Naive thymus-derived CD4-positive, alpha-beta T cell (primary cell): ENCODE measurements around the gene RGL3. TPM values are rescaled to one million over a fixed set of nuclear protein-coding genes. Genes with fewer than 3 reads are reported as not detected.

ENCODE experiments used
- ATAC-seq: fragments of 150-1000 bp; cut with Tn5 transposase; 2 replicates; pipeline ENCODE4 v1.10.0; 2021; ENCODE audit warnings: mild to moderate bottlenecking, moderate library complexity
- CTCF ChIA-PET: fragments of 350-600 bp; sonication (Branson Sonifier 250); formaldehyde crosslinking; loops from one replicate; lab custom pipeline; 2021; ENCODE audit warnings: antibody characterized with exemption; lab: Charles Lee
- POLR2A ChIA-PET: fragments of 350-600 bp; sonication (Branson Sonifier 250); formaldehyde crosslinking; loops from one replicate; lab custom pipeline; 2021; ENCODE audit warnings: antibody characterized with exemption, inconsistent platforms; lab: Charles Lee
- DNase-seq, 9 donors: peaks; one replicate each; pipeline versions ENCODE4 v3.0.0 to v3.0.0-alpha.2; 2020 to 2022; ENCODE audit warnings: mixed read lengths in 1 of 9
- H3K27ac ChIP-seq: one replicate; pipeline ENCODE4 v1.7.0; 2013; ENCODE audit warnings: mild to moderate bottlenecking, low read depth, low read length, moderate library complexity
- H3K27me3 ChIP-seq, 2 donors: one replicate each; pipeline ENCODE4 v1.7.0; 2013; ENCODE audit warnings: low read length in 2 of 2, mild to moderate bottlenecking in 2 of 2, moderate library complexity in 2 of 2; ENCODE audit not compliant: control insufficient read depth in 2 of 2, insufficient read depth in 2 of 2
- H3K36me3 ChIP-seq, 3 experiments: 1 replicate in 2 of 3; 2 replicates in 1 of 3; pipeline ENCODE4 v1.7.0; 2013; ENCODE audit warnings: low read length in 3 of 3, mild to moderate bottlenecking in 3 of 3, moderate library complexity in 1 of 3; ENCODE audit not compliant: insufficient read depth in 3 of 3, control insufficient read depth in 2 of 3
- H3K4me1 ChIP-seq, 2 donors: one replicate each; pipeline ENCODE4 v1.7.0; 2013; ENCODE audit warnings: low read length in 2 of 2, mild to moderate bottlenecking in 2 of 2, moderate library complexity in 1 of 2; ENCODE audit not compliant: control insufficient read depth in 2 of 2, insufficient read depth in 2 of 2
- H3K4me3 ChIP-seq: 2 replicates; pipeline ENCODE4 v1.7.0; 2013; ENCODE audit warnings: mild to moderate bottlenecking, low read length
- H3K9me3 ChIP-seq, 3 experiments: 1 replicate in 2 of 3; 2 replicates in 1 of 3; pipeline ENCODE4 v1.7.0; 2013; ENCODE audit warnings: low read length in 3 of 3; ENCODE audit not compliant: control insufficient read depth in 2 of 3
- H3K27ac Mint-ChIP-seq, 9 donors: one replicate each; pipeline ENCODE4 v1.8.0; 2020 to 2022; ENCODE audit warnings: mixed read lengths in 9 of 9, mild to moderate bottlenecking in 8 of 9, moderate library complexity in 5 of 9, inconsistent platforms in 2 of 9
- H3K27me3 Mint-ChIP-seq, 5 donors: one replicate each; pipeline ENCODE4 v1.8.0; 2021 to 2022; ENCODE audit warnings: mixed read lengths in 5 of 5, mild to moderate bottlenecking in 1 of 5
- H3K36me3 Mint-ChIP-seq, 5 donors: one replicate each; pipeline ENCODE4 v1.8.0; 2020 to 2022; ENCODE audit warnings: mixed read lengths in 5 of 5, mild to moderate bottlenecking in 3 of 5, inconsistent platforms in 1 of 5
- H3K4me1 Mint-ChIP-seq, 7 donors: one replicate each; pipeline ENCODE4 v1.8.0; 2020 to 2022; ENCODE audit warnings: mixed read lengths in 7 of 7, mild to moderate bottlenecking in 3 of 7, inconsistent platforms in 1 of 7
- H3K4me3 Mint-ChIP-seq, 10 donors: one replicate each; pipeline ENCODE4 v1.8.0; 2020 to 2022; ENCODE audit warnings: mild to moderate bottlenecking in 10 of 10, mixed read lengths in 10 of 10, moderate library complexity in 6 of 10, inconsistent platforms in 2 of 10
- H3K9me3 Mint-ChIP-seq, 11 donors: one replicate each; pipeline ENCODE4 v1.8.0; 2020 to 2022; ENCODE audit warnings: mixed read lengths in 11 of 11, mild to moderate bottlenecking in 4 of 11, inconsistent platforms in 1 of 11, moderate library complexity in 1 of 11
- intact Hi-C, 2 donors: fragments of 100-400 bp; cut with micrococcal nuclease; formaldehyde crosslinking; loops; one replicate each; pipeline ENCODE4 v1.15.1; 2023
- polyA plus RNA-seq, 2 donors: library from polyadenylated mRNA; unstranded; fragments of 300-500 nt; fragmentation: Illumina TruSeq; gene quantifications; one replicate each; pipeline ENCODE4 v1.2.3, GENCODE V29; 2021
- total RNA-seq, 6 experiments: library from RNA in 5 of 6; stranded (reverse) in 5 of 6; gene quantifications; 1 replicate in 5 of 6; 2 replicates in 1 of 6; pipeline ENCODE4 v1.2.3 and lab custom pipeline; 2021 to 2026

Gene RGL3
- total and polyA plus RNA-seq, 7 experiments from 2014 or later, result not detected

DNA sequence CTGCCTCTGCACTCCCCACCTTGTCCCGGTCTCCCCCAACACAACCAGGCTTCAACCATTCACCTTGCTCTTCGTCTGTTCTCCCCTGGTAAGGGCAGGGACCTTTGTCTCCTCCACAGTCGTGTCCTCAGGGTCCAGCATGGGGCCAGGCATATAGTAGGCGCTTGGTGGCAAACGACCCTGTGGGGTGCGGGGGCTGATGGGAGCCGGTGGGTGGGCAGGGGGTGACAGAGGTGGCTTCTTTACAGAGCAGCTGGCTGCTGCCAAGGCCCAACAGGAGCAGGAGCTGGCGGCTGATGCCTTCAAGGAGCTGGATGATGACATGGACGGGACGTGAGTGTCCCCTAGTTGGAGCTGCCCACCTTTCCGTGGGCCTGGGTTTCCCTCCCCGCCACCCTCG is 26.0 kb upstream of the RGL3 start:
- no peak for DNase-seq
- Mint-ChIP-seq H3K4me3 (no peak overlapping the region), H3K4me1 (peaks cover 0 to 10% (median 5%) of the 10 kb centered on the region in 7 donors), H3K27me3 (no peaks in the 10 kb centered on the region), H3K9me3 (no peaks in the 10 kb centered on the region), H3K27ac (no peak overlapping the region), H3K36me3 (peaks cover 4 to 16% (median 11%) of the 10 kb centered on the region in 5 donors)
- H3K27ac ChIP-seq, result no peak overlapping the region
- POLR2A ChIA-PET, result no interaction called here
- peaks cover 0 to 90% (median 18%) of the 10 kb centered on the region in 3 experiments for H3K36me3 ChIP-seq
- H3K4me3 ChIP-seq, result no peak overlapping the region
- H3K4me1 ChIP-seq, result no peaks in the 10 kb centered on the region
- H3K27me3 ChIP-seq, result no peaks in the 10 kb centered on the region
- H3K9me3 ChIP-seq, result no peaks in the 10 kb centered on the region
- ATAC-seq, result no peak
- intact Hi-C loops, result no loop called here
- CTCF ChIA-PET, result no interaction called here

DNA sequence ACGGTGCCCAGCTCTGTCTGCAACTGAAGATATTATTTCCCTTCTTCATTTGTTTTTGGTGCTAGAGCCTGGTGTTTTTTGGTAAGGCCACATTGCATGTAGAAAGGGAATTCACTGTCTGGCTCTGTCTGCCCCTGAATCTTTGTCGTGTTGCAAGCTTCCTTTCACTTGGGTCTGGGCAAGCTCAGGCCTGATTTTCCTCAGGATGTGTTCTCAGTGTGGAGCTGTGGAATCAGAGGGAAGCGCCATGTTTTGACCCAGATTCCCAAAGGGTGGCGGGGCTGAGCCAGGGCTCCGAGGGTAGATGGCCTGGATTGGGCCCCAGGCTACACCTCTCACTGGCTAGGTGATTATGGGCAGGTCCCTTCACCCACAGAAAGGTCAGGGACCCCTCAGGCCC is 24.9 kb upstream of the RGL3 start:
- H3K36me3 Mint-ChIP-seq, result peaks cover 4 to 16% (median 11%) of the 10 kb centered on the region in 5 donors

DNA sequence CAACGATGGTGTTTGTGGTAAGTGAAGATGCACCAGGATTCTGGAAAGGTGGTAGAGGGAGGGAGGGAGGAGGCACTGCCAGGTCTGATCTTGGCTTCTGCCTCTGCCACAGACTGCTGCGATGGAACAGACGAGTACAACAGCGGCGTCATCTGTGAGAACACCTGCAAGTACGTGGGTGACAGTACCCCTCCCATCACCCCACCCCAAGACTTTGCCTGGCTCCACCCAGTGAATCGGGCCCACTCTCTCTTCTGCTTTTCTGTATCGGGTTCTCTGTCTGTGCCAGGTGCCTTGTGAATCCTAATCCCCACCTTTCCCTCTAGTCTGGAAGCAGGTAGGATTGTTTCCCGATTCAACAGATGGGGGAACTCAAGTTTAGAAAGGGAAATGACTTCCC is 18.8 kb upstream of the RGL3 start:
- no peak overlapping the region for H3K27ac ChIP-seq
- peaks cover 13 to 16% of the 10 kb centered on the region in 2 donors for H3K4me1 ChIP-seq
- H3K27ac Mint-ChIP-seq, result peak overlapping the region in 4 of 9 donors; percentile 38 to 65 (median 50)
- H3K4me3 Mint-ChIP-seq, result peak overlapping the region in 6 of 10 donors; percentile 51 to 74 (median 60)
- peaks cover 4 to 25% (median 16%) of the 10 kb centered on the region in 5 donors for H3K36me3 Mint-ChIP-seq
- no peaks in the 10 kb centered on the region for H3K9me3 ChIP-seq
- no peak overlapping the region for H3K4me3 ChIP-seq
- DNase-seq, result no peak
- no peaks in the 10 kb centered on the region for H3K27me3 Mint-ChIP-seq
- H3K36me3 ChIP-seq, result peaks cover 0 to 55% (median 16%) of the 10 kb centered on the region in 3 experiments
- intact Hi-C loops, result loop anchor here in 1 of 2 donors (5.0 kb wide), 1 partner anchor 281 kb away; the partner anchor contains the start of gene SPC24
- H3K9me3 Mint-ChIP-seq, result no peaks in the 10 kb centered on the region
- H3K4me1 Mint-ChIP-seq, result peaks cover 15 to 39% (median 25%) of the 10 kb centered on the region in 7 donors
- ATAC-seq, result no peak
- ChIA-PET POLR2A (no interaction called here), CTCF (interaction anchor here (0.5 kb wide), 1 partner anchor 465 kb away, joined by 4 read pairs; no protein-coding TSS in a partner anchor)
- no peaks in the 10 kb centered on the region for H3K27me3 ChIP-seq

More for the DNA sequence above, 24.9 kb upstream of the RGL3 start:
- H3K4me3 ChIP-seq, result no peak overlapping the region
- no peak overlapping the region for H3K27ac ChIP-seq
- ChIA-PET POLR2A (no interaction called here), CTCF (interaction anchor here (0.6 to 1.4 kb wide), 2 partner anchors 63 to 322 kb away, joined by 4 to 7 read pairs; no protein-coding TSS in a partner anchor)
- ATAC-seq (no peak), DNase-seq (no peak)
- H3K36me3 ChIP-seq, result peaks cover 0 to 91% (median 18%) of the 10 kb centered on the region in 3 experiments
- no peaks in the 10 kb centered on the region for H3K4me1 ChIP-seq
- intact Hi-C loops, result no loop called here
- H3K27me3 ChIP-seq, result no peaks in the 10 kb centered on the region
- Mint-ChIP-seq H3K4me1 (peaks cover 0 to 10% (median 5%) of the 10 kb centered on the region in 7 donors), H3K27me3 (no peaks in the 10 kb centered on the region), H3K4me3 (no peak overlapping the region), H3K27ac (no peak overlapping the region), H3K9me3 (no peaks in the 10 kb centered on the region)
- no peaks in the 10 kb centered on the region for H3K9me3 ChIP-seq

DNA sequence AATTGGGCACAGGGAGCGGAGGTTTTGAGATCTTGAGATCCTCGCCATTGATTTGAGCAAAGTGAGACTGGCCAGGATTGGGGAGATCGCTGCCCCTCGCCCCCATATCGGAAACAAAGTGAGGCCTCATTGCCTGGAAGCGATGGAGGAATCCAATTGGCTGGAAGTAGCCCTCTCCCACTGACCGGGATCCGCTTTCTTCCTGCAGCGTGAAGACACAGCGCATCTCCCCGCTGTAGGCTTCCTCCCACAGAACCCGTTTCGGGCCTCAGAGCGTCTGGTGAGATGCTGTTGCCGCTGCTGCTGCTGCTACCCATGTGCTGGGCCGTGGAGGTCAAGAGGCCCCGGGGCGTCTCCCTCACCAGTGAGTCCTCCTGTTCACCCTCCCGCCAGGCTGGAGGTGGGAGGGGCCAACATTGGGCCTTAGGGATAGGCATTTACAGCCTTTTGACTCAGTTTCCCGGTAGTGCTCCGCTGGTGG is 16.8 kb upstream of the RGL3 start:
- Histone ChIP-seq H3K27me3 (no peaks in the 10 kb centered on the region), H3K4me1 (peaks cover 13 to 16% of the 10 kb centered on the region in 2 donors), H3K4me3 (peak overlapping the region; percentile 77), H3K9me3 (no peaks in the 10 kb centered on the region), H3K27ac (peak overlapping the region; percentile 77), H3K36me3 (peaks cover 0 to 37% (median 7%) of the 10 kb centered on the region in 3 experiments)
- no peaks in the 10 kb centered on the region for H3K9me3 Mint-ChIP-seq
- H3K4me3 Mint-ChIP-seq, result peak overlapping the region; percentile 96 to 100 (median 99)
- ChIA-PET CTCF (interaction anchor here (0.6 to 1.9 kb wide), 5 partner anchors 14 to 58 kb away, joined by 3 to 7 read pairs (median 3); no protein-coding TSS in a partner anchor), POLR2A (interaction anchor here (1.0 to 1.9 kb wide), 4 partner anchors 53 to 93 kb away, joined by 4 to 24 read pairs (median 8); partner anchors contain the start of genes ECSIT and SWSAP1)
- H3K27ac Mint-ChIP-seq, result peak overlapping the region; percentile 91 to 98 (median 97)
- peaks cover 10 to 34% (median 24%) of the 10 kb centered on the region in 7 donors for H3K4me1 Mint-ChIP-seq
- intact Hi-C loops, result loop anchor here (1.0 to 5.0 kb wide), 18 partner anchors 14 to 1715 kb away; partner anchors contain the start of genes CCDC159 (in 2 of the 2), ECSIT (in 2 of the 2), ELOF1 (in 2 of the 2) and TMEM205 (in 2 of the 2)
- peaks cover 0 to 3% (median 0%) of the 10 kb centered on the region in 5 donors for H3K27me3 Mint-ChIP-seq
- DNase-seq (peak in 1 of 9 donors; percentile 21), ATAC-seq (no peak)
- H3K36me3 Mint-ChIP-seq, result peaks cover 0 to 15% (median 7%) of the 10 kb centered on the region in 5 donors

DNA sequence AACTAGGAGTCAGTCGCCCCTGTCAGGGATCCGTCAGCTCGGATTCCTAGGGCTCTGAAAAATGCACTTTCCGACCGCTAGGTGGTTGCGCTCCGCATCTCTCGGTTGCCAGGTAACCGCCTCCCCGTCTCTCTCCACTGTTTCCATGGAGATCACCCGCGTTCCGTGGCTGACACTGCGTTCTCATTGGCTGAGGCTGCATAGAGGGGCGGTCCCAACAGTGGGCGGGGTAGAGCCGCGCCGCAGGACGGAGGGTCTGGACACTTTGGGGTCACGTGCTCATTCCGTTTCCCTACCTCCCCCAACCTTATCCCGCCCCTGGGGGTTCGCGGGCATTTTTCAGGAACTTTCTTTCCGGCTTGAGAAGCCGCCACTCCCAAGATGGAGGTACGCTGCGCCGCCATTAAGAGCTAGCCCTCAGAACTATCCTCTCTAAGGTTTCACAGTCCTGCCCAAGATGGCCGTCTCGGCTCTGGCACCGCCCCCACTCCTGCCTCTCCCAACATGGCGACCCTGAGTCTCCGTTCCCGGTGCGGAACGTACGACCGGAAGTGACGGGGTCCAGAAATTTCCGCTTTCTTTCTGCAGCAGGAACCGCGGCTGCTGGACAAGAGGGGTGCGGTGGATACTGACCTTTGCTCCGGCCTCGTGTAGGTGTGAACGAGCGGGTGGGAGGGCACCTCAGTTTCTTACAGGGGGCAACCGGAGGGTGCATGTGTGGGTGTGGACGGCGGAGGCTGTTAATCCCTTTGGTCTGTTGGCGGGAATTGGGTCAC is 16.1 kb upstream of the RGL3 start, which contains the start of the genes ODAD3 and PRKCSH:
Gene ODAD3 (minus strand): TSS at position 65 of the 776 bp plus-strand sequence. CDS start 105 bp downstream, outside the sequence.
Gene PRKCSH (plus strand): TSS at position 579 of the 776 bp plus-strand sequence. CDS start 483 bp downstream, outside the sequence.
- Histone ChIP-seq H3K27ac (peak within 1 kb of the TSS; percentile 77), H3K36me3 (peaks cover 0 to 30% (median 7%) of the 10 kb centered on the region in 3 experiments), H3K4me3 (peak within 1 kb of the TSS; percentile 77), H3K27me3 (no peaks in the 10 kb centered on the region), H3K9me3 (no peaks in the 10 kb centered on the region), H3K4me1 (peaks cover 13 to 16% of the 10 kb centered on the region in 2 donors)
- DNase-seq (peak; percentile 90 to 99 (median 97)), ATAC-seq (peak; percentile 97)
- ChIA-PET POLR2A (interaction anchor here (1.0 to 1.9 kb wide), 4 partner anchors 52 to 94 kb away, joined by 4 to 24 read pairs (median 8); partner anchors contain the start of genes ECSIT and SWSAP1), CTCF (interaction anchor here (0.6 to 1.9 kb wide), 5 partner anchors 13 to 58 kb away, joined by 3 to 7 read pairs (median 3); no protein-coding TSS in a partner anchor)
- Mint-ChIP-seq H3K4me1 (peaks cover 10 to 34% (median 24%) of the 10 kb centered on the region in 7 donors), H3K36me3 (peaks cover 0 to 13% (median 5%) of the 10 kb centered on the region in 5 donors), H3K4me3 (peak within 1 kb of the TSS; percentile 96 to 100 (median 99)), H3K9me3 (no peaks in the 10 kb centered on the region), H3K27me3 (peaks cover 0 to 8% (median 0%) of the 10 kb centered on the region in 5 donors), H3K27ac (peak within 1 kb of the TSS; percentile 91 to 98 (median 97))
- intact Hi-C loops, result loop anchor here (1.0 to 5.0 kb wide), 18 partner anchors 13 to 1716 kb away; partner anchors contain the start of genes CCDC159 (in 2 of the 2), ECSIT (in 2 of the 2), ELOF1 (in 2 of the 2) and TMEM205 (in 2 of the 2)
